RPMI7951 (cell line): ENCODE results near the gene KCNS3. TPM values are rescaled to one million over a fixed set of nuclear protein-coding genes. Genes with fewer than 3 reads are reported as not detected.
"Not testable (repeated sequence)": the region's sequence is repeated elsewhere in the genome, so short reads cannot be mapped to it uniquely, and the experiment has no call there.

ENCODE experiments used
- DNase-seq: peaks from one replicate; pipeline ENCODE4 v3.0.0-alpha.2; 2012; ENCODE audit warnings: low read depth
- total RNA-seq: library from RNA; depleted of rRNA; stranded (reverse); fragments of >200 nt; shearing (Covaris generic); gene quantifications from 2 replicates; pipeline ENCODE4 v1.2.3, GENCODE V29; 2014

Gene KCNS3
- total RNA-seq, 1 experiment from 2014 or later: 44.5 TPM

DNA sequence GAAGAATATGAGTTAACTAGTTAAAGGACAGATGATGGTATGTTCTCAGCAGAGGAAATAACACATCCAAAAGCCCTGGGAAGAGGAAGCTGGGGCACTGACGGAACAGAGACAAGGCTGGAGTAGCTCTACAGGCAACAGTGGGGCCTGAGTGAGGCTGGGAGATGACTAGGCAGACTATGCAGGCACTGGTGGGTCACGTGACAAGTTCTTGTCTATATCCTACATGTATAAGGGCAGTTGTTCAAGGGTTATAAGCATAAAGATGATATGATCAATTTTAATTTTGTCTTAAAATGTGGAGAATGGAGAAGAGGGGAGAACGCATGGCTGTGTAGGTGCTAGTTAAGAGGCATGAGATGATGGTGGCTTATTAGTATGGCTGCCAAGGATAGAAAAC is 68.6 kb downstream of the KCNS3 start:
- no peak for DNase-seq

DNA sequence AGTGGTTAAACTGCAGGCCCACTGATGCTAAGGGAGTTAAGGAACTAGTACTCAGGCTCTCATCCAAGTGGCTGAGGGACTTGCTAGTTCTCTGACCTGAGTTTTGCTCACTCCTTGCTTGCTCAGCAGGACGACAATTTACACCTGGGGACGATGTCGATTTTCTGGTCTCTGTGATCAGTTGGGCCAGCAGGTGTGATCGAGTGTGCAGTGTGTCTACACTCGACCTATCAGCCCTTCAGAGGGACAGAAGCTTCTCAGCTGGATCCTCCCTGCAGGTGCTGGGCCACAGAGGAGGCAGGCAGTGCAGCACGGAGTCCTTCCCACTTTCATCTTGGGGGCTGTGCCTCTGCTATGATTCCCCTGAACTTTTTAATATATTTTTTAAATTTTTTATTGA is 71.5 kb downstream of the KCNS3 start:
- no peak for DNase-seq

DNA sequence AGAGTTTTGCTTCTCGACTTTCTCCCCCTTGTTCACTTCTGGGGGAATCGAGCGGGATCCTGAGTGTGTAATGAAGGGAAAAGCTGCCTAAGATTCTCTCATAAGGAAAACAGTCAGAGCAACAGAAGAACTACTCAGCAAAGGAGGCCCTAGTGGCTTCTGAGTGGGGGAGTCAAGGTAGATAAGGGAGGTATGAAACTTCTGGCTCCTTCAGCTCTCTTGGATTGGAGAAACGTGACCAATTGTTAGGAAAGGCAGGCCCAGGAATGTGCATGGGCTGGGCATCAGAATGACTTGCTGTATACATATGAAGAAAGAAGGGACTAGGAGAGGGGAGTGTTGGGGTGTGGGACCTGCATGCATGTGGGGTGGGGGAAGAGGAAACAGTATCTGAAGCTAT is 73.1 kb downstream of the KCNS3 start:
- DNase-seq: no peak

DNA sequence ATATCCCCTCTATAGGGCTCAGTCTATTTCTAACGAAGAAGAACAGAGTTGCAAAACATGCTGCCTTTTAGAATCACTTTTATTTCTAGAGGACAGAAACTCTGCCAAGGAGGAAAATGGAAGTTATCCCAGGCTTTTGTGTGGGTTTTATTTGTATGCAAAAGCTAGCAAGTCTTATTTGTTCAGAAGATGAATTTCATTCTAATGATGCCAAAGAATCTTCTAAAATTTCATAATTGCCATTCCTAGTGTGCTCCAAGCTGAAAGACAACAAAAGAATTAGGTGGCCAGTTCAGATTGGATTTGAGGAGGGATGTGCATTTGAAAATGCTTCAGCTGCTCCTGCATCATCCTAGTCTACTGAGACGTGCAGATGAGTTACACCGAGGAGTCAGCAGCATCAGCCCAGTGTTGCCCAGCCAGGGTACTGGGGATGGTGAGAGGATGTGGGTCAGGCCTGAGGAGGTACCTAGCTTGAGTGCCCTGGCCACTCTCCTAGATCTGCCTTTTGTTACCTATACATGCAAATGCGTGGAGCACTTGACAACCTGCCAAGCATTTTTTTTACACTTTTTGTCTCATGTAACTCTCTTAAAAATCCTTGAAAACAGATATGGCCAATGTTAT is 80.1 kb downstream of the KCNS3 start:
- DNase-seq: no peak

DNA sequence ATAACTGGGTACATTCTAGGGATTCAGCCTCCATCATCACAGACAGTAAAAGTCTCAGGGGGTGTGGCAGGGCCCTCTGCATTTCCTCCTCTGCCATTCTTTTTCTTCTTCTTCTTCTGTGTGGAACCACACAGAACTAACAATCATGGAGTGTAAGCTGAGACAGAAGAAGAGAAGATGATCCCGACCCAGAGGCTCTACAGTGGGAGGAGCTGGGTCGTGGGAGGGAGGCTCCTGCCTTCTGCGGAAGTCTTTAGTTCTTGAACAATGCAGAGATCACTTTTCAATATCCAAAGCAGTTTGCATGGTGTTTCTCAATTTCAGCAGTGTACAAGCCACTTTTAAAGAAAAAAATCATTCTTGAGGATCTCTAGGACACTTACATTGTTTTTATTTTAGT is 80.9 kb downstream of the KCNS3 start:
- no peak for DNase-seq

DNA sequence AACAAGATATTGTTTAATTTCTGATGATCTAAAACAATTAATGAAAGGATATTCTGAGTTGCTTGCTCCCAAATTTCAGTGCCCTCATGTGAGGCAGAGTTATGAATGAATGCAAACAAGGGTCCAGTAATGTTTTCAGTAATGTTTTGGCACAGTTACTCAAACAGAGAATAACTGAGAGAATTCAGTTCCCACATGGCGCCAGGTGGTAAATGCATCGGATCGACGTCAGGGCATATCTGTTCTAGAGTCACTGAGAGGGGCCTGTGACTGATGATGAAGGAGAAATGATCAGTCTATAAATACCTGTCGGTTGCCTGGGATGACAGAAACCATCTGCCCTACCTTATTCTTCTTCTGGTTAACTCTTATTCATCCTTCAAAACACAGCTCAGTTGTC is 81.4 kb downstream of the KCNS3 start:
- DNase-seq: no peak

DNA sequence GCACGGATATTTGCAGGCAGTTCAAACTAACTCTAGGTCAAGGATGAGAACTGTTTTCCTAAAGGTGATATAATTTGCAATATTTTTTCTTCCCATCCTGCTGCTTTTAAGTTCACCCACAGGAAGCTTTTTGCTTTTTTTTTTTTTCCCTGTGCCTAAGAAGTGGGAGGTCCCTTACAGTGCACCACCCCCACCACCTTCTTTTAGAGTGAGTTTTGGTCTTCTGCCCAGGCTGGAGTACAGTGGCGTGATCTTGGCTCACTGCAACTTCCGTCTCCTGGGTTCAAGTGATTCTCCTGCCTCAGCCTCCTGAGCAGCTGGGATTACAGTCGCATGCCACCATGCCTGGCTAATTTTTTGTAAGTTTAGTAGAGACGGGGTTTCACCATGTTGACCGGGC is 82.5 kb downstream of the KCNS3 start:
- DNase-seq: no peak

DNA sequence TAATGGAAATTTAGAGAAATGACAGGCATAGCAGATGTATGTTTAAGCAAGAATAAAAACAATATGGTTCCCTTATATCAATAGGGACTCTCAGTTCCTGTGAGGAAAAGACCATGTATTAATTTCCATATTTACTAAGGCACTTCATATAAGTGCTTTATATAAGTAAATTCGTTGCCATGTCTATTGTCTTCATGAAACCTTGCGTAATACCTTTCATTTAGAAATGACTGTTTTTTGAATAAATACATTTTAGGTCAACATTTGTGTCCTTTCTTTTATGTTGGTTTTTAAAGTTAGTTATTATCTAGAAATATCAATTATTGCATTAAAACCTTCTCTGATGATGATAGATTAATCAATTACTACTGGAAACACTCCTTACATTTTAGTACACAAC is 83.3 kb downstream of the KCNS3 start:
- no peak for DNase-seq

DNA sequence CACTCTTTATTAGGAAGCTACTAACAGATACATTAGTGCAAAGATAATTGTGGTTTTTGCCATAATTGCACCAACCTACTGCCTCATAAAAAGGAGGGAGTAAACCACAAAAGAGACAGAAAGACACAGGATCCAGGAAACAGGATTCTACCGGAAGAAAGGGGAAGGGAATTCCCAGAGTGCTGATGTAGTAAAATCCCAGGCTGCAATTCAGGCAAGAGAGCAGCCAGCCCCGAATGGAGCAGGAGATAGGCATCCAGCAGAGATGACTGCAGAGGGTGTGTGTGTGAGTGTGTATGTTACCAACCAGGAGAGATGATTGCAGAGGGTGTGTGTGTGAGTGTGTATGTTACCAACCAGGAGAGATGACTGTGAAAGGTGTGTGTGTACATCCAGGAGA is 84.4 kb downstream of the KCNS3 start:
- DNase-seq: peak; percentile 68

DNA sequence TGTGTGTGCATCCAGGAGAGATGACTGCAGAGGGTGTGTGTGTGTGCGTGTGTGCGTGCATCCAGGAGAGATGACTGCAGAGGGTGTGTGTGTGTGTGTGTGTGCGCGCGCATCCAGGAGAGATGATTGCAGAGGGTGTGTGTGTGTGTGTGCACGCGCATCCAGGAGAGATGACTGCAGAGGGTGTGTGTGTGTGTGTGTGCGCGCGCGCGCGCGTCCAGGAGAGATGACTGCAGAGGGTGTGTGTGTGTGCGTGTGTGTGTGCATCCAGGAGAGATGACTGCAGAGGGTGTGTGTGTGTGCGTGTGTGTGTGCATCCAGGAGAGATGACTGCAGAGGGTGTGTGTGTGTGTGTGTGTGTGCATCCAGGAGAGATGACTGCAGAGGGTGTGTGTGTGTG is 85.1 kb downstream of the KCNS3 start:
- not testable (repeated sequence) for DNase-seq

DNA sequence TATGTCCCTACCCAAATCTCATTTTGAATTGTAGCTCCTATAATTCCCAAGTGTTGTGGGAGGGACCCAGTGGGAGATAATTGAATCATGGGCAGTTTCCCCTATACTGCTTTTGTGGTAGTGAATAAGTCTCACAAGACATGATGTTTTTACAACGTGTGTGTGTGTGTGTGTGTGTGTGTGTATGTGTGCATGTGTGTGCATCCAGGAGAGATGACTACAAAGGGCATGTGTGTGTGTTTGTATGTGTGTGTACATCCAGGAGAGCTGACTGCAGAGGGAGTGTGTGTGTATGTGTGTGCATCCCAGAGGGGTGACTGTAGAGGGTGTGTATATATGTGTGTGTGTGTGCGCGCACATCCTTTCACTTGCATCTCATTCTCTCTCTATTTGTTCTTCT is 86.7 kb downstream of the KCNS3 start:
- no peak for DNase-seq

DNA sequence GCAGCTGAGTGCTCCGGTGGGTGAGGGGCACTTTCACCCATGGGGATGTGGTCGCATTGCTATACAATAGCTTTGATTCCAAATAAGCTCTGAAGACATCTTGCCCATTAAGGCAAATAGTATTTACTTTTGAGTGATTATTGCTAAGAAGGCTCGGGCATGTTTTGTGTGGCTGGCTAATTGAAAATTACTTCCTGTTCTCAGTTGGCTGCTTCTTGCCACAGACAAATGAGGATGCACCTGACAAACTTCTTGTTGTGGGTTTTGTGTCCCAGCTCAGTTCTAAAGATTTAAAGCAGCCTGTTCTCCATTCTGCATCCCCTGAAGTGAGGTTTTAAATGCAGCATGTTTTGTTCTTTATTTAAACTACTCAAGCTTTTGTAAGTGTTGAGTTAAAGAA is 88.3 kb downstream of the KCNS3 start:
- DNase-seq: no peak

DNA sequence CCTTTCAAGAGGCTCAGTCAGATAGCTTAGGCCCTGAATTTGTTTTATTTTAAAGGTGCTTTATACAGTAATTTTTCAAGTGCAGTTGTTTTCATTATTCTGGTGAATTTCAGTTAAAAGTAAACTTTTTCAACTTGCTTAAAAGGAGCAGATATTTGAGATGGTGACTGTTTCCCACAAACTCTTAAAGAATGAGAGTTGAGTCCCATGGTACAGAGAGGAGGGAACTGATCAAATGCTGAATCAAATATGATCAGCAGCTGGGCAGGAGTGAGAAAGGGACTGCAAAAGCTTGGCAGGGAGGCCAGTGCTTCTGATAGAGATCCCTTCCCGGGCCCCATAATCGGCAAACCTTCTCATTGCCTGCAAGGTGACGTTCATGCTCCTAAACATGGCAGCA is 91.2 kb downstream of the KCNS3 start:
- DNase-seq: no peak

DNA sequence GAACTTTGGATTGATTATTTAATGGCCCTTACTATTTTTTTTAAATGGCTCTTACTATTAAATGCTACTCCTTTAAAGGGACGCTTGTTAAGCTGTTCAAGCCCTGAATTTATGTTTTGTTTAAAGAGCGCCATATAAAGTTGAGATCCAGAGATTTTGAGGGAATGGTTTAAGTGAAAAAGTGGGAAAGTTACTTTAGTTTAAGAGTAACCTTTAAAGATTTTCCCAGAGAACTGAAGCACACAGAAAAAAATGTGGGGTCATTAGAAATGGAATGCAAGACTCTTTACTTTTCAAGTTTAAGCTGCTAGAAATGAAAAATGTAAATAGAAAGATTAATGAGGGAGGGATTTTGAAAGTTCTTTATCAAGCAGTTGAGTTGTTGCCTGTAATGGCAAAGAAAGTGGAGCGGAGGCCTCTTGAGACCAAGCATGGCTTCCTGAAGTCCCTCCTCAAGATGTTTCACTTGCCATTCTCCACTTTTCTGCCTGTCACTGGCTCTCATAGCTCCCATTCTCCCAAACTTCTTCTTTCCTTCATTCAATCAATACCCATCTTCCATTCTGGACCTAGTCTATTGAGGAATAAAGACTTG is 93.2 kb downstream of the KCNS3 start:
- DNase-seq: no peak

DNA sequence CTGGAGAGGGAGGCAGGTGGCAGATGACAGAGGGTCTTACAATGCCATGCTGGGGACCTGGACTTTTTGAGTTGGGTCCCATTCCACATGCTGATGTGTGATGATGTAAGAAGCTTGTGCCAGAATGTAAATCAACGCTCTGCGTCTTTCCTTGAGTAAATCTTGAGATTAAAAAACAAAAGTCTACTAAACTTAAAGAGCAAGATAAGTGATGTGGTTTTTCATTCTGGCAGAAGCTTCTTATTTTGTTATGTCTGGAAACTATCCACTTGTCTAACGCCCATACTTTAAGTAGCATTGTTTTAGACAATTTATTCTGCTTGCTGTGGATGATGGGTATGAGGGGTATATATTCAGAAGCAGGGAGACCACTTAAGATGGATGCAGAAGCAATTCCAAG is 94.5 kb downstream of the KCNS3 start:
- DNase-seq: no peak

DNA sequence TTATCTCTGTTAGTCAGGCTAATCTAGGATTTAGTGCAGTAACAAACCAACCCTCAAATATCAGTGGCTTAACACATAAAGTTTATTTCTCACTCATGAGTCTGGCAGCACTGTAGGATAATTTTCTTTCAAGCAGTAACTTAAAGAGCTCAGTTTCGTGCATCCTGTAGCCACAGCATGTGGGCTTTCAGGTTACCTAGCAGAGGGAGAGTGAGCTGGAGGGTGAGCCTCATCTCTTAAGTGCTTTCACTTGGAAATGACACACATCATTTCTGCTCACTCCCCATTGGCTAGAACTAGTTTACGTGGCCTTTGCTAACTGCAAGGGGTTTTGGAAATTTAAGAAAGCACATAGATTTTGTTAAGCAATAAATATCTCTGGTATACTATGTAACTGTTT is 96.9 kb downstream of the KCNS3 start:
- no peak for DNase-seq

DNA sequence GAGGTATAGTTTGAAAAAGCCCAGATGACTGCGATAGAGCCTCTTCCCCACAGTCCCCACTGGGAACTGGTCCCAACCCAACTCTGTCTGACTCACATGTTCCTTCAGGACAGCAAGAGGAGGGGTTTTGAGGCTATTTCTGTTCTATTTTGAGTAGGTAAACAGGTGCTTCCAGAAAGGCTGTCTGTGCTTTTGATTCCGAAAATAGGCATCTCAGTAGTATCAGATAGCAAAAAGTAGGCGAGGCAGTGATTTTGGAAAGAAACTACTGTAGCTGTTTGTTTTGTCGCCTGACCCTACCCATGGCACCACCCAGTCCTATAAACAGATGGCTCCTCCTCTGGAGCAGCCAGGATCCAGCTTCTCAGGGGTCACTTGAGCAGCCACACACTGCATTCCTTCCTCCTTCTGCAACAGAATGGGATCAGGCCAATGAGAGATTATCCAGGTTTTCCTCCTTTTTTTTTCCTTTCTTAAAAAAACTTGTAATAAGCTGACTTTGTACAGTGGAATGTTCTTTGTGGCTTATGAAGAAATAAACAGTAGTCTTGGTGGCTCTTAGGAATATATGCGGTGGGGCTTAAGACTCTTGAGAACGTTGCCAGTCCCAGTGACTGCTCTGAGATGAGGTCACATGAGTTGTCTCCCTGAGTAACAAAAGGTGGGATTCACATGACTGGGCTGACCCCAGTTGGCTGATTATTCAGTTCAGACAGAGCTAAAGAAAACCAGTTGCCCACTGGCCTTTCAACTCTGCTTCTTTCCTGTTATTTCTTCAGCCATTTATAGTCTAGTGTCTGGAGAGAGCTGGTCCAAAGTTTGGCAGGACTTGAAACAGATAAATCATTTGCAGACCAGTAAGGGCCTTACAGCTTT is 98.6 kb downstream of the KCNS3 start:
- DNase-seq: peak; percentile 97

DNA sequence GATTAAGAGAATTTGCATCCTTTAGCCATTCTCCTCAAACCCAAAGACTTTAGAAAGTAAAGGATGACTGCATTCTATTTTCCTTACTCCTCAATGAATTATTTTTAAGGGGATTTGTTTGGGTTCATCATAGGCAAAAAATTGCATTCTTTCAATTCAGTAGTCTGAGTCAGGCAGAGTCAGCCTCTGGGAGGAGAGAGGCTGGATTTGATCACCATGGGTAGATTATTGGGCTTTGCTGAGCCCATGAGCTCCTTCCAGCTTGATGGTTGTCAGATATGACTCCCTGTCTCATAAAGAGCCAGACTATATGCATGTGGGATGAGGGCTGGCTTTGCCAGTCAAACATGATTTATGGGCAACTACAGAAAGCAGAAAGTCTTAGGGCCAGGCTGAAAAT is 101.2 kb downstream of the KCNS3 start:
- DNase-seq: peak; percentile 13

DNA sequence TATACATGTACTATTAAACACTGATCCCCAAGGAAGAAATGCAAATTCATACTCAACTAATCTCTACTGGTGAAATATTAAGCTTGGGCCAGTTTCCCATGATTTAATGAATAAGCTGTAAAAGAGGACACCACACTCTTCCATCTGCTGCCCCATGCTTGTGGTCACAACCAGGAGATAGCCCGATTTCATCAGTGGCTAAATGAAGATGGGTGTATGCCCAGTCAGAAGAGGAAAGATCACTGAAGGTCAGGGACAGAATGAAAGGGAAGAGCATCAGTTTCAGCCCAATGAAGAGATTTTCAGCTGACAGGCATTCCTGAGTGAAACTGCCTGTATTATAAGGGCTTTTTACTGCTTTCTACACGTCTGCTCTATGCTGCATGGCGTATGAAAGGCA is 103.5 kb downstream of the KCNS3 start:
- DNase-seq: peak; percentile 19
